A673 (cell line): ENCODE measurements around the gene BTG4.

ENCODE experiments used
- EZH2 ChIP-seq: fragments of 200-600 bp; sonication (generic); IDR thresholded peaks from 2 replicates; pipeline ENCODE4 v1.6.1; 2017; ENCODE audit warnings: borderline replicate concordance, low read depth, mild to moderate bottlenecking, mixed read lengths, antibody characterized with exemption, low read length; ENCODE audit not compliant: poor library complexity, severe bottlenecking
- TF ChIP-seq, protein P1 (sequence below): fragments of 300-800, 200-600 bp; sonication (generic); conservative IDR thresholded peaks from 2 replicates; pipeline ENCODE4 v1.5.1; 2017; ENCODE audit warnings: low read depth, mild to moderate bottlenecking, antibody characterized with exemption, low read length, moderate library complexity, mixed read lengths

DNA sequence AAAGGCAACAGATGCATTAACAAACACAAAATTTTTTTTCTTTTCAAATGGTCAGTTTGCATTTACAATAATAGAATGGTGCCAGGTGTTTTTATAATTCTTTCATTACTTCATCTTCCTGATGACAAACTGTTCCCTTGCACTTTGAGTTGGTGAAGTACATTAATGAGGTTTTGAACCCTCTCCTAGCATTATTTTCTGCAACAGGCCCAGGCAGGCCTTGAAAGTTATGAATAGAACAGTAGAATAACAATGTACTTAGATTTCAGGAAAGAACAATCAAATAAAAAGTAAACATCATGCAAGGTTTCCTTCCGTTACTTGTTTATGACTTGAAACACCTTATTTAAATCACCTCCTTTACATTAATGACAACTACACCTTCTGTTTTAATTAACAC is 9.6 kb downstream of the BTG4 start:
- TF ChIP-seq, protein P1, sequence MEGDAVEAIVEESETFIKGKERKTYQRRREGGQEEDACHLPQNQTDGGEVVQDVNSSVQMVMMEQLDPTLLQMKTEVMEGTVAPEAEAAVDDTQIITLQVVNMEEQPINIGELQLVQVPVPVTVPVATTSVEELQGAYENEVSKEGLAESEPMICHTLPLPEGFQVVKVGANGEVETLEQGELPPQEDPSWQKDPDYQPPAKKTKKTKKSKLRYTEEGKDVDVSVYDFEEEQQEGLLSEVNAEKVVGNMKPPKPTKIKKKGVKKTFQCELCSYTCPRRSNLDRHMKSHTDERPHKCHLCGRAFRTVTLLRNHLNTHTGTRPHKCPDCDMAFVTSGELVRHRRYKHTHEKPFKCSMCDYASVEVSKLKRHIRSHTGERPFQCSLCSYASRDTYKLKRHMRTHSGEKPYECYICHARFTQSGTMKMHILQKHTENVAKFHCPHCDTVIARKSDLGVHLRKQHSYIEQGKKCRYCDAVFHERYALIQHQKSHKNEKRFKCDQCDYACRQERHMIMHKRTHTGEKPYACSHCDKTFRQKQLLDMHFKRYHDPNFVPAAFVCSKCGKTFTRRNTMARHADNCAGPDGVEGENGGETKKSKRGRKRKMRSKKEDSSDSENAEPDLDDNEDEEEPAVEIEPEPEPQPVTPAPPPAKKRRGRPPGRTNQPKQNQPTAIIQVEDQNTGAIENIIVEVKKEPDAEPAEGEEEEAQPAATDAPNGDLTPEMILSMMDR, result no peak
- no peak for TF ChIP-seq EZH2
